Activated CD8-positive, alpha-beta memory T cell treated with anti-CD3 and anti-CD28 coated beads, Interleukin-2, amount 50 U/mL, for 4 hours (primary cell): Measurements from ENCODE around the gene TRANK1.

ENCODE experiments used
- DNase-seq: peaks from one replicate; pipeline ENCODE4 v3.0.0-alpha.2; 2020

Gene TRANK1

DNA sequence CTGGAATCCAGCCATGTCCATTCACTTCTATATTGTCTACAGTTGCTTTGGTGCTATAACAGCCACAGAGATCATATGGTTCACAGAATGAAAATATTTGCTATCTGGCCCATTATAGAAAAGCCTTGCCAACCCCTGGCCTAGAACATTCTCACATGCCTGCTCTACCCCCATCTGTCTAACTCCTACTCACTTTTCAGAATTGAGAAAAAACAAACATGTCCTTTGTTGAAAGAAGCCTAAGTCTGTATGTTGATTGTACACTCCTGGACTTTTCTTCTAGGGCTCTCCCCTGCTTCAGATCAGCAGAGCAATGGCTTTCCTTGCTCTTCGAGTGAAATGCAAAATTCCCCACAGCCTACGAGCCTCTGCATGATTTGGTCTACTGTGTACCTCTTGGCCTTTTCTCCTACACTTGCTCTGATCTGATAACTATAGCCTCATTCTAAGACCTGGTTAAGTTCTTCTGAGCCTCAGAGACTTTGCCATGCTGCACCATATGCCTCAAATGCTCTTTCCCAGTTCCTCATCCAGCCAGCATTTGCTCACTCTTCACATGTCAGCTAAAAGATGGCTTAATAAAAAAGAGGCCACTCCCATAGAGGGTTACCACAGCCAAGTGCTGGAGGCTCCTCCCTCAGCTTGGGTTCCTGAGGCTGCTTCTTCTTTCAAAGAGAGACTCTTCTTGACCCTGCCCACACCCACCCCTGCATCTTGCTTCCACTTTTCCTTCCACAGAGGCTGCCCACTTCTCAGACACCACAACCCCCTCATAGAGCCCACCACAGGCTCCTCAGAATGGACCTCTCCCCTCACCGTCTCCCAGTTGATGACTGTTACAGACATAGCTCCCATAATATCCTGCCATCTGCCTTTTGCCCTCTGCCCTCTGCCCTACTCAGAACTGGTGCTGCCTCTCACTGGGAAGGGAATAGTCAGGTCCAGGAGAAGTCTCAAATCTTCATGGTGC, 157.6 kb downstream of the TRANK1 start:
- DNase-seq = no peak

DNA sequence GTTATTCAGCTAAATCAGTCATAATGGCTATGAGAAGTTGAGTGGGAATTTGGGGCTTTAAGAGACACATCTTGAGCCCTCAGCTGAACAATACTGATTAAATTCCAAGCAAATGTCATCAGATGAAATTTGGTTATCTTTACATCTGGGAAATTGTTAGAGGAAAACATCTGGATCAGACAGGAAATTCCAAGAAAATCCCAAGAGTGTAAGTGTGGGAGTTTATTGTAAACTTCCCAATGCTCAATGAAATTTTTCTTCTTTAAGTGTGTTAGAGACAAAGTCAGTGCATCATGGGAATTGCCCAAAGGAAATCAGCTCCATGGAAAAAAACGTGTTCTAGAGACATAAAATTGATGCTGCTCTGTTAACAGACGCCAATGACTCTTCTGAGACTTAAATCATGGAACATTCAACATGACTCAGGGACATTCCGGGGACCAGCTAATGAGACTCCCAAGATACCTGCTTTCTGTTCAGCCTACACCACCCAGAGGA, 160.7 kb downstream of the TRANK1 start:
- DNase-seq = no peak

- DNase-seq = no peak
These were observed 167.2 kb downstream of the TRANK1 start for GRCh38 chr3:36777424-36778218.
